Ascending aorta (tissue), 2 donors: ENCODE measurements around the gene SLC9B1. TPM values are rescaled to one million over a fixed set of nuclear protein-coding genes. Genes with fewer than 3 reads are reported as not detected.

Source experiments
- DNase-seq, 2 donors: peaks; one replicate each; pipeline ENCODE4 v3.0.0-alpha.2; 2019; ENCODE audit warnings: low spot score in 2 of 2
- H3K27ac ChIP-seq, 2 donors: fragments of 200-600 bp; sonication (generic); one replicate each; pipeline ENCODE4 v1.5.1; 2016 to 2017; ENCODE audit warnings: mild to moderate bottlenecking in 1 of 2
- H3K27me3 ChIP-seq: fragments of 200-600 bp; sonication (generic); one replicate; pipeline ENCODE4 v1.5.1; 2017
- H3K36me3 ChIP-seq, 2 donors: fragments of 200-600 bp; sonication (generic); one replicate each; pipeline ENCODE4 v1.5.1; 2016
- H3K4me1 ChIP-seq, 2 donors: fragments of 200-600 bp; sonication (generic); one replicate each; pipeline ENCODE4 v1.5.1; 2016 to 2017; ENCODE audit warnings: mild to moderate bottlenecking in 1 of 2
- H3K4me3 ChIP-seq, 2 donors: fragments of 200-600 bp; sonication (generic); one replicate each; pipeline ENCODE4 v1.5.1; 2016 to 2017; ENCODE audit warnings: mild to moderate bottlenecking in 1 of 2
- H3K9me3 ChIP-seq, 2 donors: fragments of 200-600 bp; sonication (generic); one replicate each; pipeline ENCODE4 v1.5.1; 2016
- CTCF ChIP-seq, 3 experiments: fragments of 200-600 bp in 2 of 3; fragments of 450-650 bp in 1 of 3; sonication (generic) in 2 of 3; IDR thresholded peaks; one replicate each; pipeline ENCODE4 v1.5.1; 2016 to 2019; ENCODE audit warnings: antibody characterized with exemption in 3 of 3, mild to moderate bottlenecking in 1 of 3, moderate library complexity in 1 of 3
- intact Hi-C: fragments of 100-400 bp; cut with DNase I; formaldehyde crosslinking; loops from one replicate; pipeline ENCODE4 v1.15.1; 2023
- total RNA-seq: library from RNA; depleted of rRNA; stranded (reverse); fragments of >200 nt; gene quantifications from one replicate; pipeline ENCODE4 v1.1.0, GENCODE V29; 2016

The SLC9B1 gene
- total RNA-seq, 1 donor from 2014 or later, result not detected

DNA sequence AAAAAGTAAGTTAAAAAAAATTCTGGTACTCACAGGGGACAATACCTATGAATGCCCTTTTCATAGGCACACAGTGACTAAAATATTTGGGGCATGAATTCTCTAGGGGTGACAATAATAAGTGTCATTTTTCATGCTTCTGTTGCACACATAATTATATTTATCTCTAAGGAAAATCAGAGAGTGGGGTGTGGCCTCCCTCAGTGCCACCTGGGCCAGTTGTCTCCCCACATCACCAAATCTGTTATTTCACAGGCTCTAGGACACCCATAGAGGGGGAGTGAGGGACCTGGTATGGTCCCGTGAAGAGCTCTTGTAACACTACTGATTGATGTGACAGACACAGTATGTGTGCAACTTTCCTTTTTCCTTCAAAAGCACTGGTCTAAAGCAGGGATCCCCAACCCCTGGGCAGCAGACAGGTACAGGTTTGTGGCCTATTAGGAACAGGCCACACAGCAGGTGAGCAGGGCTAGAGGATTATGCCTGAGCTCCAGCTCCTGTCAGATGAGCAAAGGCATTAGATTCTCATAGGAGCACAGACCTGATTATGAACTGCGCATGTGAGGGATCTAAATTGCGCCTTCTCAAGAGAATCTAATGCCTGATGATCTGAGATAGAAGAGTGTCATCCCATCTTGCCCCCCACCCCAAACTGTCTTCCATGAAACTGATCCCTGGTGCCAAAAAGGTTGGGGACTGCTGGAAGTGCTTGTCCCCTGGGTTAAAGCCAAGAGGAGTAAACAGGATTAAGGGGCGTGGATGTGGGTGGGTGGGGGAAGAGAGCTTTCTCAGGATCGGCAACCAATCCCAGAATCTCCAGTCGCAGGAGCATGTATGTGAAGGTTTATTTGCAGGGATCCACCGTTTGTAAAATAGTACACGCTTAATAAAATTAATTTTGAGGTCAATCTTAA, 856 bp downstream of the SLC9B1 start:
- DNase-seq, result no peak
- Histone ChIP-seq H3K27me3 (no peaks in the 10 kb centered on the region), H3K27ac (peak overlapping the region; percentile 91 to 96), H3K4me3 (peak overlapping the region; percentile 66 to 71), H3K4me1 (peaks cover 3 to 7% of the 10 kb centered on the region in 2 donors), H3K9me3 (no peaks in the 10 kb centered on the region), H3K36me3 (no peaks in the 10 kb centered on the region)
- intact Hi-C loops, result loop anchor here (1.0 to 5.0 kb wide), 6 partner anchors 58 to 586 kb away; partner anchors contain the start of genes BDH2, CISD2, NFKB1 and SLC9B2
- TF ChIP-seq CTCF (IDR thresholded peaks at IDR 0.05), result no peak

DNA sequence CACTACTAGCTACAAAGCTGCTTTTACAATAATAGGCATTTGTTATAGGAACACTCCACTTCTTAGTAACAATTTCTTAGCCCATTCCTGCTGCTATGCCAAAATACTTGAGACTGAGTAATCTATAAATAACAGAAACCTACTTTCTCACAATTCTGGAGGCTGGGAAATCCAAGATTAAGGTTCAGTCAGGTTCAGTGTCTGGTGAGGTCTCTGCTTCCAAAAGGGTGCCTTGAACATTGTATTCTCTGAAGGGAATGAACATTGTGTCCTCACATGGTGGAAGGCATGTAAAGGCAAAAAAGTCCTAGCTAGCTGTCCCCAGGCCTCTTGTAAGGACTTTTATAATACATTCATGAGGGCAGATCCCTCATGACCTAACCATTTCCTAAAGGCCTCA, 7.0 kb downstream of the SLC9B1 start:
- Histone ChIP-seq H3K27ac (peak overlapping the region; percentile 73 to 84), H3K4me1 (peaks cover 6 to 14% of the 10 kb centered on the region in 2 donors), H3K27me3 (no peaks in the 10 kb centered on the region), H3K36me3 (no peaks in the 10 kb centered on the region), H3K9me3 (no peaks in the 10 kb centered on the region), H3K4me3 (no peak overlapping the region)
- DNase-seq, result no peak
- TF ChIP-seq CTCF (IDR thresholded peaks at IDR 0.05), result no peak
- intact Hi-C loops, result loop anchor here (5.0 kb wide), 1 partner anchor 665 kb away; the partner anchor contains the start of gene SLC39A8

DNA sequence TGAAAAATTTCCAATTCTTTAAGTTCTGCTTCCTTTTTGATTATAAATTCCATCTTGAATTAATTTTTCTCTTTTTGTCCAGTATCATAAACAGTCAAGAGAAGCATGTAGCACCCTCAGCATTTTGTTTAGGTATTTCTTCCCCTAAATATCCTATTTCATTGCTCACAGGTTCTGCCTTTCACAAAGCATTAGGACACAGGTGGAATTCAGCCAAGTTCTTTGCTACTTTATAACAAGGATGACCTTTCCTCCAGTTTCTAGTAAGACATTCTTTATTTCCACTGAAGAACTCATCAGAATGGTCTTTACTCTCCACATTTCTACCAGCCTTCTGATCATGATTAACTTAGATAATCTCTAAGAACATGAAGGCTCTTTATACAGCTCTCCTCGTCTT, 7.4 kb downstream of the SLC9B1 start:
- Histone ChIP-seq H3K9me3 (no peaks in the 10 kb centered on the region), H3K27me3 (no peaks in the 10 kb centered on the region), H3K4me3 (no peak overlapping the region), H3K27ac (peak overlapping the region; percentile 73 to 84), H3K4me1 (peaks cover 6 to 14% of the 10 kb centered on the region in 2 donors), H3K36me3 (no peaks in the 10 kb centered on the region)
- TF ChIP-seq CTCF (IDR thresholded peaks at IDR 0.05), result no peak
- no peak for DNase-seq
- intact Hi-C loops, result loop anchor here (5.0 kb wide), 1 partner anchor 665 kb away; the partner anchor contains the start of gene SLC39A8

DNA sequence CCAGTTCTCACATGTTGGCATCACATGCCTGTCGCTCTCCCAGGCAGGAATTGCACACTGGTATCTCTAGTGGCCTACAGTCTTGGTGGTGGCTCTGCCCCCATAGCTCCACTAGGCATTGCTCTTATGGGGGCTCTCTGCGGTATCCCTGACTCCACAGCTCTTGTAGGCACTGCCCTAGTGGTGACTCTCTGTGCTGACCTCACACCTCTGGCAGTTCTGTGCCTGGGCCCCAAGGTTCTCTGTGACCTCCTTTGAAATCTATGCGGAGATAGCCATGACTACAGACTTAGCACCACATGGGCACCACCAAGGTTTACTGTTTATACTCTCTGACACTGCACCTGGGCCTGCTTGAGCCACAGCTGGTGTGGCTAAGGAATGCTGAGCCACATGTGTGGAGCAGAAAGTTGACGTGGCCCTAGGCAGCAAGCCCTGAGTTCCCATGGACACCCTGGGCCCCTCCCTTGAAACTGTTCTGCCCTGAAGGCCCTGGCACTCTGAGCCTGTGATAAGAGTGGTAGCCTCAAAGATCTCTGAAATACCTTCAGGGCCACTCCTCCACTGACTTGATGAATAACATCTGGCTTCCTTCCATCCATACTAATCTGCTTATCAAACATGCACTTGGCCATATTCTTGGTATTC, 8.0 kb downstream of the SLC9B1 start:
- Histone ChIP-seq H3K27me3 (no peaks in the 10 kb centered on the region), H3K36me3 (no peaks in the 10 kb centered on the region), H3K9me3 (no peaks in the 10 kb centered on the region), H3K4me1 (peaks cover 6 to 14% of the 10 kb centered on the region in 2 donors), H3K27ac (peak overlapping the region; percentile 73 to 84), H3K4me3 (no peak overlapping the region)
- intact Hi-C loops, result loop anchor here (5.0 kb wide), 1 partner anchor 664 kb away; the partner anchor contains the start of gene SLC39A8
- peak in 1 of 2 donors; percentile 62 for DNase-seq
- no peak for TF ChIP-seq CTCF (IDR thresholded peaks at IDR 0.05)

- H3K36me3 ChIP-seq, result no peaks in the 10 kb centered on the region
- no peak overlapping the region for H3K4me3 ChIP-seq
- no peak for DNase-seq
- H3K27me3 ChIP-seq, result no peaks in the 10 kb centered on the region
- H3K9me3 ChIP-seq, result no peaks in the 10 kb centered on the region
- no peak for TF ChIP-seq CTCF (IDR thresholded peaks at IDR 0.05)
- peak overlapping the region; percentile 73 to 84 for H3K27ac ChIP-seq
- intact Hi-C loops, result loop anchor here (5.0 kb wide), 1 partner anchor 664 kb away; the partner anchor contains the start of gene SLC39A8
- peaks cover 6 to 14% of the 10 kb centered on the region in 2 donors for H3K4me1 ChIP-seq
Observed at GRCh38 chr4:103010804-103011203, 8.7 kb downstream of the SLC9B1 start.
